Measurements from ENCODE around the gene EIF4E2.

Gene EIF4E2

DNA sequence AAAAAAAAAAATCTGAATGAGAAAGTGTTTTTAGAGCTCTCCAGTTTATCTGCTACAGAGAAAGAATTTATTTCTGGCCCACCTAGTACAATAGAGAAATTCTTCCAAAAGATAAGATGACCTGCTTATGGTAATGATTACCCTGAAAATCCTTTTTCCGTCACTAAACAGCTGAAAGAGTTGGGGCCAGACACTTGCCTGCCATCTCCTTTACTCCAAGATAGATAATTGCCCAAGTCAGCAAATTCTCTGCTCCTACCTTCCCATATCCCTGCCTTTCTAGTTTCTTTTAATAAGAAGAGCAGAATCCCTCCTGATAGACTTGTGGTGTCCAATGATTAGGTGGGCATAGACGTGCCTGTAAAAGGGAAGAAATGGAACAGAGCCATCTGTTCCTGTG lies 28.1 kb downstream of the EIF4E2 start:
- Histone ChIP-seq H3K4me3 (ENCODE audit: low read depth, low read length) (no peak overlapping the region), H3K9me3 (ENCODE audit: control insufficient read depth, low read length) (no peaks in the 10 kb centered on the region), H3K4me1 (peaks cover 6% of the 10 kb centered on the region), H3K4me2 (ENCODE audit: low read length) (no peak overlapping the region), H3K27ac (no peak overlapping the region), H2AFZ (no peak overlapping the region), H3K36me3 (ENCODE audit: control insufficient read depth, insufficient read depth, low read length) (no peaks in the 10 kb centered on the region), H3K79me2 (no peaks in the 10 kb centered on the region), H3K9ac (no peak overlapping the region), H3K27me3 (ENCODE audit: control insufficient read depth, insufficient read depth, low read length) (no peaks in the 10 kb centered on the region)
- TF ChIP-seq, protein P1, sequence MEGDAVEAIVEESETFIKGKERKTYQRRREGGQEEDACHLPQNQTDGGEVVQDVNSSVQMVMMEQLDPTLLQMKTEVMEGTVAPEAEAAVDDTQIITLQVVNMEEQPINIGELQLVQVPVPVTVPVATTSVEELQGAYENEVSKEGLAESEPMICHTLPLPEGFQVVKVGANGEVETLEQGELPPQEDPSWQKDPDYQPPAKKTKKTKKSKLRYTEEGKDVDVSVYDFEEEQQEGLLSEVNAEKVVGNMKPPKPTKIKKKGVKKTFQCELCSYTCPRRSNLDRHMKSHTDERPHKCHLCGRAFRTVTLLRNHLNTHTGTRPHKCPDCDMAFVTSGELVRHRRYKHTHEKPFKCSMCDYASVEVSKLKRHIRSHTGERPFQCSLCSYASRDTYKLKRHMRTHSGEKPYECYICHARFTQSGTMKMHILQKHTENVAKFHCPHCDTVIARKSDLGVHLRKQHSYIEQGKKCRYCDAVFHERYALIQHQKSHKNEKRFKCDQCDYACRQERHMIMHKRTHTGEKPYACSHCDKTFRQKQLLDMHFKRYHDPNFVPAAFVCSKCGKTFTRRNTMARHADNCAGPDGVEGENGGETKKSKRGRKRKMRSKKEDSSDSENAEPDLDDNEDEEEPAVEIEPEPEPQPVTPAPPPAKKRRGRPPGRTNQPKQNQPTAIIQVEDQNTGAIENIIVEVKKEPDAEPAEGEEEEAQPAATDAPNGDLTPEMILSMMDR (IDR thresholded peaks at IDR 0.05) = no peak

DNA sequence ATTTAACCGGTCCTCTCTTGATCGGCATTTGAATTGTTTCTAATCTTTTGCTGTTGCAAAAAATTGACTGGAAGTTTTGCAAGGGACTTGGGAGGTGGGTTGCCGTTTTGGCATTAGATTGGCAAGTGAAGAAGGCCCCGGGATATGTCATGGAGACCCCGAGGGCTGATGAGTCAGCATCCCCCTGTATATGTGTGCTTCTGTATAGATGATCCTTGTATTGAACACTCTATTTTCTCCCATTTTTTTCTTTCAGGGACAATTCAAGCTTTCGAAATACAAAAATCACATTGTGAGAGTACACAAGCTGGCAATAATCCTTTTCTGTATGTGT lies 30.1 kb downstream of the EIF4E2 start:
- H3K4me1 ChIP-seq = peaks cover 6% of the 10 kb centered on the region
- H2AFZ ChIP-seq = no peak overlapping the region
- H3K27ac ChIP-seq = no peak overlapping the region
- no peaks in the 10 kb centered on the region for H3K79me2 ChIP-seq
- H3K36me3 ChIP-seq (ENCODE audit: control insufficient read depth, insufficient read depth, low read length) = no peaks in the 10 kb centered on the region
- no peak overlapping the region for H3K4me2 ChIP-seq (ENCODE audit: low read length)
- TF ChIP-seq, protein P1 (IDR thresholded peaks at IDR 0.05) = no peak
- no peaks in the 10 kb centered on the region for H3K9me3 ChIP-seq (ENCODE audit: control insufficient read depth, low read length)
- no peaks in the 10 kb centered on the region for H3K27me3 ChIP-seq (ENCODE audit: control insufficient read depth, insufficient read depth, low read length)
- no peak overlapping the region for H3K9ac ChIP-seq
- H3K4me3 ChIP-seq (ENCODE audit: low read depth, low read length) = no peak overlapping the region

DNA sequence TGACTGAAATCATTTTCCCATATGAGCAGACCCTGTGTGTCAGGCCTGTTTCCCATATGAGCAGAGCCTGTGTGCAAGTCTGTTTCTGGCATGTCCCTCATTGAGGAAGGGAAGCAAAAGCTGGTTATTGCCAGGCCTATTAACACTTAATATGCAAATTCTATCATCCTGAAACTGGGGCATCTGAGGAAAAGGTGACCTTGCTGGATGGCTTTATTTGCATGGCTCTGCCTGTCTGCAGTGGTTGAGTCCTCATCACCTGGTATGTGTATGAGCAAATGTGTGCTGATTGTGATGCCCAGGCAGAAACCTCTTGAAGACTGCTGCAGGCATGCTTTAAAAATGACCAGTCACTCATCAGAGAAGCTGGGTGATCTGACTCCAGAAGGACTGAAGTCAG lies 31.2 kb downstream of the EIF4E2 start:
- Histone ChIP-seq H3K79me2 (no peaks in the 10 kb centered on the region), H3K4me1 (peaks cover 6% of the 10 kb centered on the region), H3K9ac (no peak overlapping the region), H3K9me3 (ENCODE audit: control insufficient read depth, low read length) (no peaks in the 10 kb centered on the region), H3K27me3 (ENCODE audit: control insufficient read depth, insufficient read depth, low read length) (no peaks in the 10 kb centered on the region), H3K4me3 (ENCODE audit: low read depth, low read length) (no peak overlapping the region), H3K4me2 (ENCODE audit: low read length) (no peak overlapping the region), H3K36me3 (ENCODE audit: control insufficient read depth, insufficient read depth, low read length) (no peaks in the 10 kb centered on the region), H3K27ac (no peak overlapping the region), H2AFZ (no peak overlapping the region)
- TF ChIP-seq, protein P1 (IDR thresholded peaks at IDR 0.05) = no peak

DNA sequence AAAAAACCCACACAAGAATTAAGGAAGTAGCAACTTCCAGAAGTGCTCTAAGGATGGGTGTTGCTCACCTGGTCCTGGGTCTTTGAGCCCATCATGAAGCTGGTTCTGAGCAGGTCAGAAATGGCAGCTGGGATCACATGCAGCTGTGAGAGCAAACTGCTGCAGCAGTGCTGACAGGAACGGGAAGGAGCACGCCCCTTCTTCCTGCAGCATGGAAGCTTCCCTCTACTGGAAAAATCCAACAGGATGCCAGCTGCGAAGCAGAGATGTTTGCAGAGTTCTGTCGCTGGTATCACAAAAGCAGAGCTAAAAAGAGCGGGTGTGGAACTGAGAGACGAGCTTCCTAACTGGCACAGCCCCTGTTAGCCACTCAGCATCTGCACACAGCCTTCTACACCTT lies 33.7 kb downstream of the EIF4E2 start:
- Histone ChIP-seq H3K9ac (no peak overlapping the region), H3K4me3 (ENCODE audit: low read depth, low read length) (no peak overlapping the region), H3K9me3 (ENCODE audit: control insufficient read depth, low read length) (no peaks in the 10 kb centered on the region), H2AFZ (no peak overlapping the region), H3K27ac (no peak overlapping the region), H3K4me1 (peaks cover 9% of the 10 kb centered on the region), H3K79me2 (no peaks in the 10 kb centered on the region), H3K27me3 (ENCODE audit: control insufficient read depth, insufficient read depth, low read length) (no peaks in the 10 kb centered on the region), H3K36me3 (ENCODE audit: control insufficient read depth, insufficient read depth, low read length) (no peaks in the 10 kb centered on the region), H3K4me2 (ENCODE audit: low read length) (no peak overlapping the region)
- TF ChIP-seq, protein P1 (IDR thresholded peaks at IDR 0.05) = no peak

DNA sequence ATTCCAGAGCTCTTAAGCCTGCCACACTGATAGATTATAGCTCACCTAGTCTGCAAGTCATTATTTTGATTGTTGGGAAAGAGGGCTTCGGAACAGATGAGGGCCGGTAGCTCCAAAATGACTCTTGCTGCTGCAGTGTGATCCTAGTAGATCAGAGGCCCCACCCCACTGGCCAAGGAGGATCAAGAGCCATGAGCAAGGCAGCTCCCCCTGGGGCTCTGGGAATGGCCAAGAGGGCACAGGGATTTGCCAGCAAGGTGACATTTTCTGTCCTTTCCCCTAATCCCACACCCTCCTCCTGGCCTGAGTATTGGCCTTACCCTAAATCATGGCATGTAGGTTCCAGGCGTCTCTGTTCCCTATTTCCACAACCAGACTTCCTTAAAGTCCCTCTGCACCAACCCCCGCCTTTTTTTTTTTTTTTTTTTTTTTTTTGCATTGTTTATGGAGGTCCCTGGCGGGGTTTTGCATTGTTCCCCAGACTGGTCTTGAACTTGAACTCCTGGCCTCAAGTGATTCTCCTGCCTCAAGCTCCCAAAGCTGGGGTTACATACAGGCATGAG lies 36.5 kb downstream of the EIF4E2 start:
- H3K4me2 ChIP-seq (ENCODE audit: low read length) = no peak overlapping the region
- no peaks in the 10 kb centered on the region for H3K36me3 ChIP-seq (ENCODE audit: control insufficient read depth, insufficient read depth, low read length)
- no peaks in the 10 kb centered on the region for H3K9me3 ChIP-seq (ENCODE audit: control insufficient read depth, low read length)
- no peak overlapping the region for H3K9ac ChIP-seq
- no peak overlapping the region for H3K27ac ChIP-seq
- TF ChIP-seq, protein P1 (IDR thresholded peaks at IDR 0.05) = no peak
- H3K4me1 ChIP-seq = peaks cover 7% of the 10 kb centered on the region
- H3K4me3 ChIP-seq (ENCODE audit: low read depth, low read length) = no peak overlapping the region
- H3K27me3 ChIP-seq (ENCODE audit: control insufficient read depth, insufficient read depth, low read length) = no peaks in the 10 kb centered on the region
- H2AFZ ChIP-seq = no peak overlapping the region
- H3K79me2 ChIP-seq = no peaks in the 10 kb centered on the region

Data from parathyroid adenoma (tissue), 2 donors.